ENCODE measurements around the gene MTHFSD. TPM values are rescaled to one million over a fixed set of nuclear protein-coding genes. Genes with fewer than 3 reads are reported as not detected.

The MTHFSD gene
- total RNA-seq, 1 donor, result 15.9 TPM

GRCh38 chr16:86540894-86541293 is 14.1 kb downstream of the MTHFSD start:
- TF ChIP-seq, protein P1, sequence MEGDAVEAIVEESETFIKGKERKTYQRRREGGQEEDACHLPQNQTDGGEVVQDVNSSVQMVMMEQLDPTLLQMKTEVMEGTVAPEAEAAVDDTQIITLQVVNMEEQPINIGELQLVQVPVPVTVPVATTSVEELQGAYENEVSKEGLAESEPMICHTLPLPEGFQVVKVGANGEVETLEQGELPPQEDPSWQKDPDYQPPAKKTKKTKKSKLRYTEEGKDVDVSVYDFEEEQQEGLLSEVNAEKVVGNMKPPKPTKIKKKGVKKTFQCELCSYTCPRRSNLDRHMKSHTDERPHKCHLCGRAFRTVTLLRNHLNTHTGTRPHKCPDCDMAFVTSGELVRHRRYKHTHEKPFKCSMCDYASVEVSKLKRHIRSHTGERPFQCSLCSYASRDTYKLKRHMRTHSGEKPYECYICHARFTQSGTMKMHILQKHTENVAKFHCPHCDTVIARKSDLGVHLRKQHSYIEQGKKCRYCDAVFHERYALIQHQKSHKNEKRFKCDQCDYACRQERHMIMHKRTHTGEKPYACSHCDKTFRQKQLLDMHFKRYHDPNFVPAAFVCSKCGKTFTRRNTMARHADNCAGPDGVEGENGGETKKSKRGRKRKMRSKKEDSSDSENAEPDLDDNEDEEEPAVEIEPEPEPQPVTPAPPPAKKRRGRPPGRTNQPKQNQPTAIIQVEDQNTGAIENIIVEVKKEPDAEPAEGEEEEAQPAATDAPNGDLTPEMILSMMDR (IDR thresholded peaks at IDR 0.05; ENCODE audit: insufficient read depth, low read length), result no peak
- no peak overlapping the region for H3K4me3 ChIP-seq (ENCODE audit: low read depth, low read length)
- DNase-seq (ENCODE audit: low read depth), result no peak

DNA sequence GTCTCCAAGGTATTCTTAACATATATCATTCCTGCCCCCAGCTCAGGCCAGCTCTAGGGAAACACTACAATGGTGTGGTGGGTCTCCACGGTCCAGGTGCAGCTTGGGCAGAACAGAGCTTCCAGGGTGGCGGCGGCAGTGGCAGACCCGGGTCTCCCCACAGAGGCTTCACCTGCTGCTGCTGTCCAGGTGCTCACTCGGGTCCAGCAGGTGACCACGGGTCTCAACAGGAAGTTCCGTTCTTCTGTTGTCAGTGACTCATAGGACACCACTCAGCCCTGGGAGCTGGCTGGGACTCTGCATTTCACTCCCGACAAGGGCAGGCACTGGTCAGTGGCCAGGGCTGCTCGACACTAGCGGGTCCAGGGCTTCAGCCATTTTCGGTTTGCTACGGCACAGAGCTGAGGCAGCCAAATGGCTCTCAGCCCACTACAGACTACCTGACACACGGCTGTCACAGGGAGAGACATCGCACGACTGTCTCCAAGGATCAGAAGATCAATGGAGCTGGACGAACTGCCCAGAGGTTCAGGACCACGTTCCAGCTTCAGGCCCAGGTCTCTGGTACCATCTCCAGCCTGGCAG is 16.7 kb downstream of the MTHFSD start:
- H3K4me3 ChIP-seq (ENCODE audit: low read depth, low read length), result no peak overlapping the region
- TF ChIP-seq, protein P1 (IDR thresholded peaks at IDR 0.05; ENCODE audit: insufficient read depth, low read length), result no peak
- DNase-seq (ENCODE audit: low read depth), result no peak

DNA sequence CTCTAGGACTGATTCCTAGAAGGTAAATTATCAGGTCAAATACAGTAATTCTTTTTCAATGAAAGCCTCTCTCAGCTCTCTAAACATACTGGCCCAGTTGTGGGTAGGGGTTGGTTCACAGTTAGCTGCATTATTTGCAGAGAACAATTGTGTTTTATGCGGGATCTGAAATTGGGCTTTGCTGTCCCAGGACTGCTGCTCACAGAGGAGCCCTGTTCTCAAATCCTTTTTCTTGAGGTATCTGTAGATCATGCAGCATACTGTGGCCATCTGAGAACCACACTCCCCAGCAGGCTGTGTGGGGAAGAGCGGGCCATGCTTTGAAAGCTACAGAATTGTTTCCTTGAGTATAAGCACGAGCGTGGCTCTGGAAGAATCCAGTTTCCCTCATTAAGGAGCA is 17.5 kb downstream of the MTHFSD start:
- no peak overlapping the region for H3K4me3 ChIP-seq (ENCODE audit: low read depth, low read length)
- DNase-seq (ENCODE audit: low read depth), result no peak
- TF ChIP-seq, protein P1 (IDR thresholded peaks at IDR 0.05; ENCODE audit: insufficient read depth, low read length), result no peak

- DNase-seq (ENCODE audit: low read depth), result no peak
- no peak overlapping the region for H3K4me3 ChIP-seq (ENCODE audit: low read depth, low read length)
- TF ChIP-seq, protein P1 (IDR thresholded peaks at IDR 0.05; ENCODE audit: insufficient read depth, low read length), result no peak
Measured at GRCh38 chr16:86536621-86537020, 18.4 kb downstream of the MTHFSD start.

DNA sequence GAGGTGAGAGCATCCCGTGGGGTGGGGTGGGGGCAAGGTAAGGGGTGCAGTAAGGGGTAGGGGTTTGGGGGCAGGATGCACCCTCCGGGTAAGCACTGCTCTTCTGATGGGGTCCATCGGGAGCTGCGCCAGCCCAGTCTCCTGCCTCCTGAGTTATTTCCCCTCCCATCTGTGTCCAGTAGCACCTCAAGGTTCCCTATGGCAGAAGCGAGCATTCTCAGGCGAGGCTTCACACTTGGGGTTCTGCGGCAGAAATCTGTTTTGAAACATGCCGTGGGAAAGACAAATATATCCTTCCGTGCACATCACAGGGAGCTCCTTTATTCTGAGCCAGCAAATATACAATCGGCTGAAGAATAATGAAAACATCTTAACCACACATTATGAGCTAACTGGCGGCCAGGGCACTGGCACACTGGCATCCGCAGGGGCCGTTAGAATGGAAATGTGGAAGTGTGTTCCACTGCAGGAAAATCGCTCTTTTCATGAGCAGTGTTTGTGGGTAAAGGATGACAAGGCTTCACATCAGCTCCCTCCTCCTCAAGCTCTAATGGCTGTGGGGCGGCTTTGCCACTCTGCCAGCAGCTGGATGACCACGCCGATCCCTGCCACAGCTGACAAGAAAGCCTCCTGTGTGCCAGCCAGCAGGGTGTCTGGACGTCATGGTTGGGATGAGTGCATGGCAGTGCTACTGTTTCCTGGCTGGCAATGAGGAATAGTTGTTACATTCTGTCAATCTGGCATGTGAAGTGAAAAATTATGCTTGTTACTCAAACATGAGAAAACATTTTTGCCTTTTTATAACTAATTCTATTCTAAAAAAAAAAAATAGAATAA is 20.0 kb downstream of the MTHFSD start:
- TF ChIP-seq, protein P1 (IDR thresholded peaks at IDR 0.05; ENCODE audit: insufficient read depth, low read length), result no peak
- no peak for DNase-seq (ENCODE audit: low read depth)
- H3K4me3 ChIP-seq (ENCODE audit: low read depth, low read length), result no peak overlapping the region

DNA sequence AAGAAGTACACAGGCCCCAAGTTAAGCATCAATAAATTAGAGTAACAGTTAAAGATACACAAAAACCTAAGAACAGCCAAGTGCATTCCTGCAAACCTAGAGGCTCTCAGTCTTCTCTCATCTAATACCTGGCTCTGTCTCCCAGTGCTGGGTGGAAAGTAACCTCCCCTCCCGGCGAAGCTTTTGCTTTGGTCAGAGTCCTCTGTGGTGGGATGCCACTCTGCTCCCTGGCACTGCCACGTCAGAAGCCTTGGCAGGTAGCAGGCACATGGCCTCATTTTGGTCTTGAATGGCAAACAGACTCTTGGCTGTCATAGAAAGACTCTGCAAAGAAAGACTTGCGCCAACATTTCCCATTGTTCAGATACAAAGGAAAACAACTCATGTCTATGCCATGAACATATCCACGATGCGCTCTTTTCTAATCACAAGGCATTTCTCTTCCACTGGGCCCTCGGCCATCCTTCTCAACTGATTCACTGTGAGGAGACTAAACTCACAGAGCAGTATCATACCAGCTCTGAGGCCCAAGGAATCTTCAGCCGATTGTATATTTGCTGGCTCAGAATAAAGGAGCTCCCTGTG is 21.2 kb downstream of the MTHFSD start:
- DNase-seq (ENCODE audit: low read depth), result no peak
- no peak overlapping the region for H3K4me3 ChIP-seq (ENCODE audit: low read depth, low read length)
- TF ChIP-seq, protein P1 (IDR thresholded peaks at IDR 0.05; ENCODE audit: insufficient read depth, low read length), result no peak
